Karpas-422 (cell line): Measurements from ENCODE around the gene PCNX1. TPM values are rescaled to one million over a fixed set of nuclear protein-coding genes. Genes with fewer than 3 reads are reported as not detected.

ENCODE experiments used
- DNase-seq: peaks from one replicate; pipeline ENCODE4 v3.0.0-alpha.2; 2015
- H2AFZ ChIP-seq: fragments of 200-600 bp; sonication (generic); 2 replicates; pipeline ENCODE4 v1.6.1; 2014; ENCODE audit warnings: antibody characterized with exemption, low read length, mixed read lengths
- H3K27ac ChIP-seq: fragments of 200-600 bp; sonication (generic); 2 replicates; pipeline ENCODE4 v1.5.1; 2014; ENCODE audit warnings: mild to moderate bottlenecking, low read length, moderate library complexity
- H3K27me3 ChIP-seq: fragments of 200-600 bp; sonication (generic); 2 replicates; pipeline ENCODE4 v1.6.1; 2014; ENCODE audit warnings: low read length, mixed read lengths
- H3K36me3 ChIP-seq: fragments of 200-600 bp; sonication (generic); 2 replicates; pipeline ENCODE4 v1.6.1; 2014; ENCODE audit warnings: low read length, mixed read lengths; ENCODE audit not compliant: insufficient read depth
- H3K4me1 ChIP-seq: fragments of 200-600 bp; sonication (generic); 2 replicates; pipeline ENCODE4 v1.6.1; 2014; ENCODE audit warnings: mild to moderate bottlenecking, low read length, mixed read lengths
- H3K4me2 ChIP-seq: fragments of 200-600 bp; sonication (generic); 2 replicates; pipeline ENCODE4 v1.6.1; 2014; ENCODE audit warnings: low read length, low read depth, mild to moderate bottlenecking; ENCODE audit not compliant: poor library complexity, severe bottlenecking
- H3K4me3 ChIP-seq: fragments of 200-600 bp; sonication (generic); 2 replicates; pipeline ENCODE4 v1.5.1; 2014; ENCODE audit warnings: mild to moderate bottlenecking, antibody characterized with exemption, low read length, mixed read lengths
- H3K79me2 ChIP-seq: fragments of 200-600 bp; sonication (generic); 2 replicates; pipeline ENCODE4 v1.6.1; 2014; ENCODE audit warnings: mild to moderate bottlenecking, low read length, mixed read lengths
- H3K9ac ChIP-seq: fragments of 200-600 bp; sonication (generic); 2 replicates; pipeline ENCODE4 v1.6.0; 2014; ENCODE audit warnings: low read length
- H3K9me2 ChIP-seq: fragments of 200-600 bp; sonication (generic), shearing (Covaris generic); replicated peaks from 2 replicates; pipeline ENCODE4 v1.6.0; 2014; ENCODE audit warnings: mild to moderate bottlenecking, low read length, moderate library complexity; ENCODE audit not compliant: insufficient read depth
- H3K9me3 ChIP-seq: fragments of 300-700, 200-600 bp; sonication (generic); 2 replicates; pipeline ENCODE4 v1.6.1; 2014; ENCODE audit warnings: low read length, mixed read lengths
- H4K20me1 ChIP-seq: fragments of 200-600 bp; sonication (generic); 2 replicates; pipeline ENCODE4 v1.6.1; 2014; ENCODE audit warnings: mild to moderate bottlenecking, antibody characterized with exemption, low read length, low read depth; ENCODE audit not compliant: insufficient read depth
- total RNA-seq: library from RNA; depleted of rRNA; stranded (reverse); fragments of >200 nt; shearing (Covaris generic); gene quantifications from 2 replicates; pipeline ENCODE4 v1.2.3, GENCODE V29; 2014; ENCODE audit warnings: low replicate concordance

PCNX1 gene
- total RNA-seq, 1 experiment from 2014 or later, result 58.7 TPM

DNA sequence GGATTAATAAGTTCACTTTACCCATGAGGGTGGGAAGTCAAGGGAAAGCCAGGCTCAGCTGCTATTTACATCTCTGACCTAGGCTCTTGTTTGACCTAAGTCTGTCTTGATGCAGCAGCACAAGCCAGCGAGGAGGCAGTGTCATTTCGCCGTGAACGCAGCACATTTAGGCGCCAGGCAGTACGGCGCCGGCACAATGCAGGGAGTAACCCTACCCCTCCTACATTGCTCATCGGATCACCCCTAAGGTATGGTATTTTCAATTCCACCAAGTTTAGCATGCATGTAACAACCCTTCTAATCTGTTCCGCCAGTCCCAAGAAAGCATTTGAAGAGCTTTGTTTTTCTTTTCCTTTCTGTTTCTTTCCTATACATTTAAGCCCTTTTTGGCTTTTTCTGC, 81.2 kb downstream of the PCNX1 start:
- Histone ChIP-seq H3K9me2 (no peaks in the 10 kb centered on the region), H3K4me3 (no peak overlapping the region), H3K9ac (no peak overlapping the region), H2AFZ (no peak overlapping the region), H3K27ac (no peak overlapping the region), H4K20me1 (no peaks in the 10 kb centered on the region), H3K4me1 (no peaks in the 10 kb centered on the region), H3K9me3 (no peaks in the 10 kb centered on the region), H3K27me3 (no peaks in the 10 kb centered on the region), H3K79me2 (peaks cover 15% of the 10 kb centered on the region; the same call in 1 of the 2 replicates), H3K4me2 (no peak overlapping the region), H3K36me3 (no peaks in the 10 kb centered on the region)
- no peak for DNase-seq

DNA sequence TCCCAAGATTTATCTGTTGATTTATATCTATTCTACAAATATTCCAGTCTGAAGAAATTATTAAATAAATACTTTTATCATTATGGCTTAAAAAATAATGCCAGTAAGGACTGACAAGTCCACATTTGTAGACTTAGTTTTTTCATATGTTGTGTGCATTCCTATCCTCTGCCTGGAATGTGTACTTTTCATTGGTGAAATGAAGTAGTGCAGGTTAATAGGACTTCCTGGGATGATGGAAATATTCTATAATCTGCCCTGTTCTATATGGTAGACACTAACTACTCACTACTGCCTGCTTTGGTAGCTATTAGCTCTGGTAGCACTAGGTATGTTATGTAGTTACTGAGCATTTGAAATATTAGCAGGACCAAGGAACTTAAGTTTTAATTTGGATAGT, 86.7 kb downstream of the PCNX1 start:
- no peaks in the 10 kb centered on the region for H4K20me1 ChIP-seq
- H3K27me3 ChIP-seq, result no peaks in the 10 kb centered on the region
- no peaks in the 10 kb centered on the region for H3K4me1 ChIP-seq
- H3K9me3 ChIP-seq, result no peaks in the 10 kb centered on the region
- H3K9ac ChIP-seq, result no peak overlapping the region
- no peaks in the 10 kb centered on the region for H3K36me3 ChIP-seq
- no peak overlapping the region for H2AFZ ChIP-seq
- H3K4me3 ChIP-seq, result no peak overlapping the region
- H3K4me2 ChIP-seq, result no peak overlapping the region
- H3K27ac ChIP-seq, result no peak overlapping the region
- no peaks in the 10 kb centered on the region for H3K9me2 ChIP-seq
- DNase-seq, result no peak
- H3K79me2 ChIP-seq, result peaks cover 9% of the 10 kb centered on the region; the same call in 1 of the 2 replicates

DNA sequence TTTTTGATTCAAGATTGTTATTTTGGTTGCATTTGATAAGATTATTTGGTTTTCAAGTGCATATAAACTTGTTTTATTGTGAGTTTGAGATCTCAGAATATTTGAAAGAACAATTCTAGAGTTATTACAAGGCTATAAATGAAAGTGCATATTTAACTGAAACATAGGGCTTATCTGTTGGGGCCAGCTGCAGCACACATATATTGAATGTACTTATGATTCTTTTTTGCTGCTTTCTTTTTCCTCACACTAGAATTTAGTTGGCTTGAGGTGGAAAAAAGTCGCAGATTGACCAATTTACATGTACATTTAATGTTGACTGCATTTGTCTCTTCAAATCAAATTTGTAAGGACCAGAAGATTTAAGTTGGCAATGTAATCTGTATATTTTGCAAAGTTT, 88.0 kb downstream of the PCNX1 start:
- Histone ChIP-seq H3K9me2 (no peaks in the 10 kb centered on the region), H3K4me3 (no peak overlapping the region), H3K4me1 (no peaks in the 10 kb centered on the region), H3K9me3 (no peaks in the 10 kb centered on the region), H3K36me3 (no peaks in the 10 kb centered on the region), H3K27ac (no peak overlapping the region), H3K27me3 (no peaks in the 10 kb centered on the region), H3K79me2 (peaks cover 11% of the 10 kb centered on the region; the same call in 1 of the 2 replicates), H3K9ac (no peak overlapping the region), H2AFZ (no peak overlapping the region), H3K4me2 (no peak overlapping the region), H4K20me1 (no peaks in the 10 kb centered on the region)
- DNase-seq, result no peak

- no peak overlapping the region for H3K4me2 ChIP-seq
- no peaks in the 10 kb centered on the region for H3K4me1 ChIP-seq
- H3K36me3 ChIP-seq, result no peaks in the 10 kb centered on the region
- H2AFZ ChIP-seq, result no peak overlapping the region
- no peaks in the 10 kb centered on the region for H3K9me2 ChIP-seq
- H3K27me3 ChIP-seq, result no peaks in the 10 kb centered on the region
- no peaks in the 10 kb centered on the region for H3K9me3 ChIP-seq
- no peak overlapping the region for H3K27ac ChIP-seq
- no peak overlapping the region for H3K4me3 ChIP-seq
- H3K79me2 ChIP-seq, result peaks cover 12% of the 10 kb centered on the region; the same call in 1 of the 2 replicates
- H4K20me1 ChIP-seq, result no peaks in the 10 kb centered on the region
- no peak overlapping the region for H3K9ac ChIP-seq
- DNase-seq, result no peak
These were observed 88.4 kb downstream of the PCNX1 start for GRCh38 chr14:70995671-70996070.

GRCh38 chr14:70999117-70999516, 91.9 kb downstream of the PCNX1 start:
- Histone ChIP-seq H3K4me2 (no peak overlapping the region), H3K4me3 (no peak overlapping the region), H3K9me2 (no peaks in the 10 kb centered on the region), H3K27me3 (no peaks in the 10 kb centered on the region), H3K27ac (no peak overlapping the region), H2AFZ (no peak overlapping the region), H4K20me1 (no peaks in the 10 kb centered on the region), H3K9me3 (no peaks in the 10 kb centered on the region), H3K79me2 (peaks cover 22% of the 10 kb centered on the region), H3K4me1 (peaks cover 8% of the 10 kb centered on the region), H3K9ac (no peak overlapping the region), H3K36me3 (no peaks in the 10 kb centered on the region)
- no peak for DNase-seq

- no peaks in the 10 kb centered on the region for H3K9me3 ChIP-seq
- no peak overlapping the region for H3K27ac ChIP-seq
- peaks cover 8% of the 10 kb centered on the region for H3K4me1 ChIP-seq
- H3K27me3 ChIP-seq, result no peaks in the 10 kb centered on the region
- H3K36me3 ChIP-seq, result no peaks in the 10 kb centered on the region
- no peaks in the 10 kb centered on the region for H4K20me1 ChIP-seq
- no peak for DNase-seq
- no peak overlapping the region for H3K9ac ChIP-seq
- peaks cover 22% of the 10 kb centered on the region for H3K79me2 ChIP-seq
- H2AFZ ChIP-seq, result no peak overlapping the region
- H3K4me2 ChIP-seq, result no peak overlapping the region
- no peaks in the 10 kb centered on the region for H3K9me2 ChIP-seq
- no peak overlapping the region for H3K4me3 ChIP-seq
These were observed 92.8 kb downstream of the PCNX1 start for GRCh38 chr14:71000091-71000490.

- no peaks in the 10 kb centered on the region for H3K36me3 ChIP-seq
- H3K9ac ChIP-seq, result no peak overlapping the region
- no peaks in the 10 kb centered on the region for H3K9me3 ChIP-seq
- H3K4me2 ChIP-seq, result no peak overlapping the region
- H3K27ac ChIP-seq, result no peak overlapping the region
- H2AFZ ChIP-seq, result no peak overlapping the region
- H3K27me3 ChIP-seq, result no peaks in the 10 kb centered on the region
- no peaks in the 10 kb centered on the region for H3K9me2 ChIP-seq
- H3K4me3 ChIP-seq, result no peak overlapping the region
- no peak for DNase-seq
- H3K79me2 ChIP-seq, result peaks cover 24% of the 10 kb centered on the region
- H3K4me1 ChIP-seq, result peaks cover 8% of the 10 kb centered on the region
- no peaks in the 10 kb centered on the region for H4K20me1 ChIP-seq
These were observed 94.5 kb downstream of the PCNX1 start for GRCh38 chr14:71001742-71002141.

- Histone ChIP-seq H3K27ac (no peak overlapping the region), H3K27me3 (no peaks in the 10 kb centered on the region), H3K79me2 (peaks cover 29% of the 10 kb centered on the region), H3K4me3 (no peak overlapping the region), H3K36me3 (no peaks in the 10 kb centered on the region), H3K4me1 (peaks cover 15% of the 10 kb centered on the region), H3K4me2 (no peak overlapping the region), H3K9me2 (no peaks in the 10 kb centered on the region), H2AFZ (no peak overlapping the region), H3K9me3 (no peaks in the 10 kb centered on the region), H4K20me1 (no peaks in the 10 kb centered on the region), H3K9ac (no peak overlapping the region)
- DNase-seq, result no peak
These were observed 95.9 kb downstream of the PCNX1 start for GRCh38 chr14:71003156-71003555.

GRCh38 chr14:71004481-71004880, 97.2 kb downstream of the PCNX1 start:
- Histone ChIP-seq H3K27me3 (no peaks in the 10 kb centered on the region), H3K79me2 (peaks cover 29% of the 10 kb centered on the region), H3K4me1 (peaks cover 15% of the 10 kb centered on the region), H3K9me3 (no peaks in the 10 kb centered on the region), H3K4me2 (no peak overlapping the region), H2AFZ (no peak overlapping the region), H3K9me2 (no peaks in the 10 kb centered on the region), H3K9ac (no peak overlapping the region), H3K4me3 (no peak overlapping the region), H4K20me1 (no peaks in the 10 kb centered on the region), H3K27ac (no peak overlapping the region), H3K36me3 (no peaks in the 10 kb centered on the region)
- no peak for DNase-seq
